ENCODE results near the gene PLEKHM3. TPM values are rescaled to one million over a fixed set of nuclear protein-coding genes. Genes with fewer than 3 reads are reported as not detected.

PLEKHM3 gene
- total and polyA plus RNA-seq, 2 experiments from 2014 or later: 3.9 to 8.8 TPM

DNA sequence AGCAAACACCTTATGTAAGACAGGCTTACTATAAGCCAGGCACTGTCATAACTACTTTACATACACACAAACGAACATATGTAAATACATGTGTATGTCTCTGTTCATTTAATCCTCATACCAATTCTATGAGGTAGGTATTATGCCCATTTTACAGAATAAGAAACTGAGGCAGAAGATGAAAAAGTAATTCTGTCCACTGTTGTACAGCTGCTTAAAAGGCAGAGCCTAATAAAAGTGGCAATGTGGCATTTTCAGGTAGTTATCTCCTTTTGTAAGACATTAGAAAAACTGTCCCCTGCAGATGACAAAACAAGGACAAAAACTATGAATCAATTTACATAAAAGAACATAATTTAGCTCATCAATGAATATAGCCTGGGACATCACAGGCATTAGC lies 69.9 kb downstream of the PLEKHM3 start:
- peaks cover 24% of the 10 kb centered on the region for H3K4me1 Mint-ChIP-seq
- TF ChIP-seq REST (IDR thresholded peaks at IDR 0.05; ENCODE audit: unreplicated experiment): no peak
- TF ChIP-seq STAT1 (IDR thresholded peaks at IDR 0.05; ENCODE audit: unreplicated experiment): no peak
- no peak for TF ChIP-seq ZNF114 (CRISPR knock-in tag; IDR thresholded peaks at IDR 0.05)

DNA sequence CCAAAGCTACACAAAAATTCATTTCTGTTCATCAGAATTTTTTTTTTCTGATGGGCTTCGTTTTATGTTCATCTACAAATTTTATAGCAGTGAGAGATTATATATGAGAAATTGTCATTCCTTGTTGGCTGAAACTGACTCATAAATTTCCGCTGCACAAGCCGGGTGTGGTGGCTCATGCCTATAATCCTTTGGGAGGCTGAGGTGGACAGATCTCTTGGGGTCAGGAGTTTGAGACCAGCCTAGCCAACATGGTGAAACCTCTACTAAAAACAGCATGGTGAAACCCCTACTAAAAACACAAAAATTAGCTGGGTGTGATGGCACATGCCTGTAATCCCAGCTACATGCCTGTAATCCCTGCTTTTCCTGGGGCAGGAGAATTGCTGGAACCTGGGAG lies 72.0 kb downstream of the PLEKHM3 start:
- H3K4me3 ChIP-seq: no peak overlapping the region
- no peaks in the 10 kb centered on the region for H3F3A ChIP-seq (replicated peaks; ENCODE audit: low read depth)
- no peak for DNase-seq (ENCODE audit: low spot score)
- ATAC-seq: no peak
- Mint-ChIP-seq H3K36me3 (ENCODE audit: low read depth) (no peaks in the 10 kb centered on the region), H3K27ac (no peak overlapping the region), H3K27me3 (ENCODE audit: insufficient read depth, low read depth, poor library complexity) (no peaks in the 10 kb centered on the region), H3K4me3 (no peak overlapping the region), H3K9me3 (no peaks in the 10 kb centered on the region), H3K4me1 (peaks cover 40% of the 10 kb centered on the region)
- H4K20me1 ChIP-seq (replicated peaks; ENCODE audit: insufficient read depth): no peaks in the 10 kb centered on the region
- no peak overlapping the region for H2AFZ ChIP-seq
- H3K27me3 ChIP-seq (ENCODE audit: insufficient read depth): no peaks in the 10 kb centered on the region
- no peaks in the 10 kb centered on the region; the same call in 1 of the 2 replicates for H3K9me2 ChIP-seq (ENCODE audit: insufficient read depth)
- no peak overlapping the region for H3K27ac ChIP-seq (ENCODE audit: low read depth)
- H3K4me1 ChIP-seq (ENCODE audit: insufficient read depth): peaks cover 32% of the 10 kb centered on the region
- H3K36me3 ChIP-seq (ENCODE audit: insufficient read depth): no peaks in the 10 kb centered on the region
- H3K79me2 ChIP-seq (replicated peaks; ENCODE audit: insufficient read depth): no peaks in the 10 kb centered on the region
- no peak overlapping the region for H3K4me2 ChIP-seq
- TF ChIP-seq ZNF331 (CRISPR knock-in tag; IDR thresholded peaks at IDR 0.05; ENCODE audit: low read depth) (no peak), JUNB (IDR thresholded peaks at IDR 0.05; ENCODE audit: unreplicated experiment) (no peak), EZH2phosphoT487 (IDR thresholded peaks at IDR 0.05; ENCODE audit: unreplicated experiment) (no peak), REST (IDR thresholded peaks at IDR 0.05; ENCODE audit: unreplicated experiment) (no peak), CREB1 (CRISPR knock-in tag; IDR thresholded peaks at IDR 0.05; ENCODE audit: low read depth) (no peak), NANOG (IDR thresholded peaks at IDR 0.05; ENCODE audit: borderline replicate concordance) (no peak), ZNF114 (CRISPR knock-in tag; IDR thresholded peaks at IDR 0.05) (no peak), CTCF (conservative IDR thresholded peaks at IDR 0.05; ENCODE audit: low read depth in 2 of 2) (no peak), STAT1 (IDR thresholded peaks at IDR 0.05; ENCODE audit: unreplicated experiment) (no peak), EZH2 (IDR thresholded peaks at IDR 0.05; ENCODE audit: low read depth, unreplicated experiment) (no peak), POLR2AphosphoS5 (IDR thresholded peaks at IDR 0.05; ENCODE audit: low read depth) (no peak)
- TF ChIP-seq, protein P1, sequence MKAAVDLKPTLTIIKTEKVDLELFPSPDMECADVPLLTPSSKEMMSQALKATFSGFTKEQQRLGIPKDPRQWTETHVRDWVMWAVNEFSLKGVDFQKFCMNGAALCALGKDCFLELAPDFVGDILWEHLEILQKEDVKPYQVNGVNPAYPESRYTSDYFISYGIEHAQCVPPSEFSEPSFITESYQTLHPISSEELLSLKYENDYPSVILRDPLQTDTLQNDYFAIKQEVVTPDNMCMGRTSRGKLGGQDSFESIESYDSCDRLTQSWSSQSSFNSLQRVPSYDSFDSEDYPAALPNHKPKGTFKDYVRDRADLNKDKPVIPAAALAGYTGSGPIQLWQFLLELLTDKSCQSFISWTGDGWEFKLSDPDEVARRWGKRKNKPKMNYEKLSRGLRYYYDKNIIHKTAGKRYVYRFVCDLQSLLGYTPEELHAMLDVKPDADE (IDR thresholded peaks at IDR 0.05): no peak

More for the DNA sequence above, 69.9 kb downstream of the PLEKHM3 start:
- Histone ChIP-seq H3K27me3 (ENCODE audit: insufficient read depth) (no peaks in the 10 kb centered on the region), H3F3A (replicated peaks; ENCODE audit: low read depth) (no peaks in the 10 kb centered on the region), H2AFZ (no peak overlapping the region), H3K9me2 (ENCODE audit: insufficient read depth) (no peaks in the 10 kb centered on the region; the same call in 1 of the 2 replicates), H3K36me3 (ENCODE audit: insufficient read depth) (no peaks in the 10 kb centered on the region), H3K27ac (ENCODE audit: low read depth) (no peak overlapping the region), H3K79me2 (replicated peaks; ENCODE audit: insufficient read depth) (no peaks in the 10 kb centered on the region), H3K4me3 (no peak overlapping the region), H3K4me1 (ENCODE audit: insufficient read depth) (peaks cover 23% of the 10 kb centered on the region), H4K20me1 (replicated peaks; ENCODE audit: insufficient read depth) (no peaks in the 10 kb centered on the region), H3K4me2 (no peak overlapping the region)
- H3K9me3 Mint-ChIP-seq: no peaks in the 10 kb centered on the region
- DNase-seq (ENCODE audit: low spot score) (no peak), ATAC-seq (no peak)
- H3K36me3 Mint-ChIP-seq (ENCODE audit: low read depth): no peaks in the 10 kb centered on the region
- no peak overlapping the region for H3K4me3 Mint-ChIP-seq
- no peaks in the 10 kb centered on the region for H3K27me3 Mint-ChIP-seq (ENCODE audit: insufficient read depth, low read depth, poor library complexity)
- H3K27ac Mint-ChIP-seq: no peak overlapping the region

Measured in GM23338 (cell line).